Activated CD4-positive, alpha-beta T cell treated with anti-CD3 and anti-CD28 coated beads, Interleukin-2, amount 50 U/mL, for 1 hour (primary cell): ENCODE results near the gene ARMC3.
"Not testable (repeated sequence)": the region's sequence is repeated elsewhere in the genome, so short reads cannot be mapped to it uniquely, and the experiment has no call there.

Experiments used
- DNase-seq: peaks from one replicate; pipeline ENCODE4 v3.0.0-alpha.2; 2020

ARMC3 gene, protein sequence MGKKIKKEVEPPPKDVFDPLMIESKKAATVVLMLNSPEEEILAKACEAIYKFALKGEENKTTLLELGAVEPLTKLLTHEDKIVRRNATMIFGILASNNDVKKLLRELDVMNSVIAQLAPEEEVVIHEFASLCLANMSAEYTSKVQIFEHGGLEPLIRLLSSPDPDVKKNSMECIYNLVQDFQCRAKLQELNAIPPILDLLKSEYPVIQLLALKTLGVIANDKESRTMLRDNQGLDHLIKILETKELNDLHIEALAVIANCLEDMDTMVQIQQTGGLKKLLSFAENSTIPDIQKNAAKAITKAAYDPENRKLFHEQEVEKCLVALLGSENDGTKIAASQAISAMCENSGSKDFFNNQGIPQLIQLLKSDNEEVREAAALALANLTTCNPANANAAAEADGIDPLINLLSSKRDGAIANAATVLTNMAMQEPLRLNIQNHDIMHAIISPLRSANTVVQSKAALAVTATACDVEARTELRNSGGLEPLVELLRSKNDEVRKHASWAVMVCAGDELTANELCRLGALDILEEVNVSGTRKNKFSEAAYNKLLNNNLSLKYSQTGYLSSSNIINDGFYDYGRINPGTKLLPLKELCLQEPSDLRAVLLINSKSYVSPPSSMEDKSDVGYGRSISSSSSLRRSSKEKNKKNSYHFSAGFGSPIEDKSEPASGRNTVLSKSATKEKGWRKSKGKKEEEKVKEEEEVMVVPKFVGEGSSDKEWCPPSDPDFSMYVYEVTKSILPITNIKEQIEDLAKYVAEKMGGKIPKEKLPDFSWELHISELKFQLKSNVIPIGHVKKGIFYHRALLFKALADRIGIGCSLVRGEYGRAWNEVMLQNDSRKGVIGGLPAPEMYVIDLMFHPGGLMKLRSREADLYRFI

DNA sequence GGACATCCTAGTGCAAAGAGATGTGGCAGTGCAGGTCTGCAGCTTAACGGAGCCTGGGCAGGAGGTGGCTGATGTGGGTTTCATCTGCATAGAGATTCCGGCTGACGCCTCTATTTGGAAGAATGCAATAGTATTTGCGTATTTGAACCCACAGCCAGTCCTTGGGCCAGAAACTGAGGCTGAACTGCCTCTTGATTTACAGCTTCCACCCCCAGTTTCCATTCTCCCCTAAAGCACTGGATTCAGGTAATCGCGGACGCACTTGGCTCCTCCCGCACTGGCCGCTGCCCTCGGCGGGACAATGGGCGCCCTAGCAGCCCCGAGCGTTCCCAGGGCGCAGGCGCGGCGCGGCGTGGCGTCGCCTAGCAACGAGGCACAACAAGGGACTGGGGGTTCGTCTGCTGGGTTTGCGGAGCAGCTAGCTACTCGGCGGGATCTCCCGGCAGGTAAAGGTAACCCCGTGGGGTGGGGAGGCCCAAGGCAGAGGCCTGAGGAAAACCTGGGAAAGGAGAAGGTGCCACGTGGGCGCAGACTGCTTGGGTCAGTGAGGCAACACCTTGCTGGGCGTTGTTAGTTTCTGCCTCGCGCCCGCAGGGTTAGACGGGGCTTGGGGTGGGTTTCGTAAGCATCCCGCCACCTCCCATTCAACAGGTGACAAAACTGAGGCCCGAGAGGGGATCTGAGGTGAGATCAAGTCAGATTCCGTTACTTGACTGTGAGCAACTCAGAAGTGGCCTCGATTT, at the start of gene ARMC3:
Gene ARMC3, plus strand, starts transcription at position 393 of the 743 bp plus-strand sequence. CDS start 3,944 bp downstream, outside the sequence.
- DNase-seq, result peak; percentile 70

- DNase-seq, result no peak
These were observed 36.1 kb upstream of the ARMC3 start for GRCh38 chr10:22891797-22892196.

DNA sequence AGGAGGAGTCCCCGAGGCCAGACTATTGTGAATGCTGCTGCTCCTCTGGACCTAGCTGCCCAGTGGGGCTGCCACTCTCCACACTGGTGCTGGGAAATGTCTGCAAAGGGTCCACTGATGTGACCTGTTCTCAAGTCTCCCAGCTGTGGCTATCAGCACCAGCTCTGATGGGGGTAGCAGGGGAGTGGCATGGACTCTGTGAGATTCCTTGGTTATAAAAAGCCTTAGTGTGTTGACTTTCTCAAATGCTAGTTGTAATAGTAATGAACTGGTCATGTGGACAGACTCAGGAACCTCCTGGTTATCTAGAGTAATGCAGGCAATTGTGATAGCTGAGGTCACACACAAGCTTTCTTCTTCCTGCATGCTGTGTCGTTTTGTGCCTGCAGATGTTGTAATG, 34.1 kb upstream of the ARMC3 start:
- DNase-seq, result no peak

DNA sequence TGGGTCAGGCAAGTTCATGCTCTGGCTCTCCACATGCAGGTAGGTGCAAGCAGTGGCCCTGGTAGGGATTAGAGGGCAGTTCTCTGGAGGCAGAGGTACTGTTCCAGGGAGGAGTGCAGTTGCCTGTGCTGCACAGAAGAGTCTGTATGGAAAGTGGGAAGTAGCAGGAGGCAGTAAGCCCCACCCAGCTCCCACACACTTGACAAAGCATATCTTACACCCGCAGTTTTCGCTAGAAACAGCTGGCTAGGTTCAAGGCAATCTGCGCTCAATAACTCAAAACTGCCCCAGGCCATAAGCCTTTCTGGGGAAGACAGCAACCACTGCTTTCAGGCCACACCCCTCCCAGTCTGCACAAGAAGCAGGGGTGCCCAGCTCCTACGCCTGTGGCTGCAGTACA, 33.1 kb upstream of the ARMC3 start:
- no peak for DNase-seq

DNA sequence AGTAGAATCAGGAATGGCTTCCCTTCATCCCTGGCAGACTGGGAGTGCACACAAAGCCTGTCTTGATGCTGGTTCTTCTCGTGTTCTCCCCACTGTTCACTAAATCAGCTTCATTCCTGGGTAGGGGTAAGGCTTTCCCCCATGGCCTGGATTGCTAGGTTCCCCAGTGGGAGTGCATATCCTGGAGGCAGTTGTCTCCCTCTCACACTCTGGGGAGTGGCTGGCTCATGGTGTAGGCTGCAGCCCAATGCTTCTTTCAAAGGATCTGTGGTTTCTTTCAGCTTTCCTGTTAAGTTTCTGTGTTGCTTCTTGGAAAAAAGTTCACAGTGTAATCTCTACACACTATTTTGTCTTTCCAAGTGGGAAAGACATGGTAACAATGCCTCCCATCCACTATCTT, 32.6 kb upstream of the ARMC3 start:
- DNase-seq, result no peak

- no peak for DNase-seq
These were observed 30.5 kb upstream of the ARMC3 start for GRCh38 chr10:22897371-22897770.

DNA sequence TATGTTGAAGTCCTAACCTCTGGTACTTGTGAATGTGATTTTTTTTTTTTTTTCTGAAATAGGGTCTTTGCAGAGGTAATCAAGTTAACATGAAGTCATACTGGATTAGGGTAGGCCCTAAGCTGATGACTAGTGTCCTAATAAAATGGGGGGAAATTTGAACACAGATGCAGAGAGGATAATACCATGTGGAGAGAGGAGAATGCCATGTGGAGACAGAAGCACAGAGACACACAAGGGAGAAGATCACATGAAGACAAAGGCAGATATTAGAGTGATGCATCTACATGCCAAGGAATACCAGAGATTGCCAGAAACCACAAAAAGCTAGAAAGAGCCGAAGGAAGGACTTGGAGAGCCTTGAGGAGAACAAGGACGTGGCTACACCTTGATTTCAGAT, 28.5 kb upstream of the ARMC3 start:
- DNase-seq, result no peak

GRCh38 chr10:22899775-22900174, 28.1 kb upstream of the ARMC3 start:
- DNase-seq, result no peak

DNA sequence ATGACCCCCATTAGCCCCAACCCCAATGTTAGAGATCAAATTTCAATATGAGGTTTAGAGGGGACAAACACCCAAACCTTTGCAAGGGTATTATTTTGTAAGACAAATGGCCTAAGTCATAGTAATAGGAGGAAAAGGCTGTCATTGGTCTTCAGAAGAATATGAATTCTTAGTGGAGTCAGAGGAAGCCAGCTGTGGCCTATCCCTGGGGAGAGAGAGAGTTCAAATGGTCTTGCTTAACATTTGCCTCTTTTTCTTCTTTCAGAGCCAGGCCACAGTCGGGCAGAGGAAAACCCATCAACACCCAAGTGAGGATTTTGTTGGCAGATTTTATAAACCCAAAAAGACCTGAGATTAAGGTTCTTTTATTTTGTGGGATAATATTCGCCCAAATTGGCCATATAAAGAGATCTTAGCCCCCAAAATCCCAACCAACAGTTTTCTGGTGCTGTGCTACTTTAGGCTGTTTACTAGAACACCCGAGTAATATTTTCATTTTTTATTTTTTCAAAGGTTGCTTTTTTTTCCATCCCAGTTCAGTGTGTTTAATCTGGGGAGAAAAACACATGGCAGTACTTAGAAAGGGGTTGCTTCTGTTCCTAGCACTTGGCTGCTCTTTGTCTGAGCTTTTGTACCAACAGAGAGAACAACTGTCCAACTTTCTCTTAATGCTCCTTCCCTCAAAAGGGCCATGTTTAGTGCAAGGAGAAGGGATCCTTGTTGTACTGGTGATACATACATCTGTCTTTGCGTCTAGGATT, 26.8 kb upstream of the ARMC3 start:
- DNase-seq, result no peak

DNA sequence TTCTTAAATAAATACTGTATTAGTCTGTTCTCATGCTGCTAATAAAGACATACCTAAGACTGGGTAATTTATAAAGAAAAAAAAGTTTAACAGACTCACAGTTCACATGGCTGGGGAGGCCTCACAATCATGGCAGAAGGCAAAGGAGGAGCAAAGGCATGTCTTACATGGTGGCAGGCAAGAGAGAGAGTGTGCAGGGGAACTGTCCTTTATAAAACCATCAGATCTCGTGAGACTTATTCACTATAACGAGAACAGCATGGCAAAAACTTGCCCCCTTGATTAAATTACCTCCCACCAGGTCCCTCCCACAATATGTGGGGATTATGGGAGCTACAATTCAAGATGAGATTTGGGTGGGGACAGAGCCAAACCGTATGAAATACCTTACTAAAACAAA, 25.7 kb upstream of the ARMC3 start:
- not testable (repeated sequence) for DNase-seq

- DNase-seq, result no peak
These were observed 24.2 kb upstream of the ARMC3 start for GRCh38 chr10:22903694-22904093.

- DNase-seq, result no peak
These were observed 21.1 kb upstream of the ARMC3 start for GRCh38 chr10:22906767-22907166.

GRCh38 chr10:22908837-22909236, 19.0 kb upstream of the ARMC3 start:
- DNase-seq, result no peak

- DNase-seq, result not testable (repeated sequence)
These were observed 18.2 kb upstream of the ARMC3 start for GRCh38 chr10:22909673-22910072.

GRCh38 chr10:22911067-22911466, 16.8 kb upstream of the ARMC3 start:
- no peak for DNase-seq

DNA sequence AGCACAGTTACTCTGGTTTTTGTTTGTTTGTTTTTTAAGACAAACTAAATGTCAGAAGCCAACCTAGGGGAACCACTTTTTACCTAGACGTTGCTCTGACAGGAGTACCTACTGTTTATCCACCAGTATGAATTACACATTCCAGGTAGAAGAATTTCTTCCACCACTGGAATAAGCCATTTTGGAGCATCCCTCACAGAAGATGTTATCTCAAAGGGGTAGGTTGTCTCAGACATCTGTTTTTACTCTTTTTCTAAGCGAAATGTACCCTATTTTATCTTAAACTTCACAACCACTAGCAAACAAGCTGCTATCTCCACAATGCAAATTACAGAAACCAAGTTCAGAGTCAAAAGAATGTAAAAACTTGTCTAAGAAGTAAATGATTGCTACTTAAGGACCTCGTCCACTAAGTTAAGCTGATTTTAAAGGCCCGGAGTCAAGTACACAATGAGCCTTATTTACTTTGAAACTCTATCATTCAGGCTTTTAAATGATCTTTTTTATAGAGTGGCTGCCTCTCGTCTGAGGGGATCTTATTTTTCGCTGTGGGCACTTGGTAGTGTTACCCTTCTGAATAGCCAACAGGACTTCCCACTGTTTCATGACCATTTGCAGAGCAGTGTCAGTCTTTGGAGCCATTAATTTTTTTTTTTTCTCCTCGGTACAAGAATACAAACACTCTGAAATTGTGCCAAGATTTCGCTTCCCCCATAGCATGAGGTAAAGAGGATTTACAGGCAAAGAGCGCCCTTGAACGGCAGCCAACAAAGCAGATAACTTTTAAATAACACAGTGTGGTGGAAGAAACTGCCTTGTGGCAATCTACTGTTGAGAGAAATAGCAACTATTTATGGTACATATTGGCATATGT, 15.7 kb upstream of the ARMC3 start:
- DNase-seq, result no peak

- DNase-seq, result no peak
These were observed 15.0 kb upstream of the ARMC3 start for GRCh38 chr10:22912763-22913384.

- no peak for DNase-seq
These were observed 14.3 kb upstream of the ARMC3 start for GRCh38 chr10:22913474-22914092.

DNA sequence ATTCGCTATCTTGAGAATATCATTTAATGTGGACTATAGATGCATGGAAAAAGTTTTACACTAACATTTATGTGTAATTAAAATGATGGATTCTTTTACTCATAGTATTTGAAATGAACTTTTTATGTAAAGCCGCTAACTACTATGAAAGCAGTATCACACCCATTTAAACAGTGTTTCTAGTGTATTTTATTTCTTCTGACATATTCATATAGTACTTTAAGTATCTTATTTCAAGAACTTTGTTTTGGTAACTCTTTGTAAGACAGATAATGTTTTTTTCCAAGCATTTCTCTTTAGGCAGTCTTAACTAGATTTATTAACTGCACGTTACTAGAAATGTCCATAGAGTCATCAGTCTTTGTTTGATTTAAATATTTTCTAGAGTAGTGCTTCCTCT, 12.5 kb upstream of the ARMC3 start:
- DNase-seq, result no peak

DNA sequence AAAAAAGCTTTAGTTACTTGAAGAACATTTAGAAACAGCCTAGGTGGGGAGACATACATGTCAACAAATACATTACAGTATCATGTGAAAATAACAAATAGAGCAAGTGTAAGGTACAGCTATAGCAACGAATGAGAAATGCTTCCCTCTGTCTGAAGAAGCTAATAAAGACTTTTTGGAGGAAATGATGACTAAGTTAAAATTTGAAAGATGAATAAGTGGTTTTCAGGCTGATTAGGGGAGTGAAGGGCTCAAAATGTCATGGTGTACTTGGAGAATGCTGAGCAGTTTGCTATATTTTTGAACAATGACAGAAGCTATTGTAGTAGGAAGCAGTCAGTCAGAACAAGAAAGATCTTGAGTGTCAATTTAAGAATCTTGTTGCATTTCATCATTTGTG, 2.8 kb upstream of the ARMC3 start:
- DNase-seq, result no peak

DNA sequence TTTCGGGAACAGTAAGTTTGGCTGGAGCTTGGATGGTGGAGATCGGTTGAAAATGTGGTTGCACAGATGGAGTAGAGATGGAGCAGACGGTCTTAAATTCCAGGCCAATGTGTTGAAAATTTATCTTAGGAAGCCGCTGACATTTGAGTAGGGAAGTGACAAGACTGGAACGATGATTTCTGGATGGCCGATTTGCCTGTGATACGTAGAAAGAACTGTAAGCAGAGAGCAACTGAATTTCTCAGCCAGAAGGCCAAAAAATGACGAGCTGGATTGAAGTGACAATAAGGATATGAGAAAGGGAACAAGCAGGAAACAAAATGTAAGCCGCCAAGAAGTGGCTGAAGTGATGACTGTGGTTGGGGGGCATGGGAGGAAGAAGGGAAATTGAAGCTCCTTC, 687 bp upstream of the ARMC3 start:
- DNase-seq, result no peak
